Neural progenitor cell (in vitro differentiated cells): ENCODE data around the gene ADCY7. TPM values are rescaled to one million over a fixed set of nuclear protein-coding genes. Genes with fewer than 3 reads are reported as not detected.
A peak's percentile ranks its signal among the peaks of the same experiment; 100 is the strongest.
"Not testable (repeated sequence)": the region's sequence is repeated elsewhere in the genome, so short reads cannot be mapped to it uniquely, and the experiment has no call there.

ENCODE experiments used
- DNase-seq: peaks from one replicate; pipeline ENCODE4 v3.0.0-alpha.2; 2016; ENCODE audit warnings: low spot score
- H2AFZ ChIP-seq: fragments of 200-600 bp; sonication (generic); replicated peaks from 2 replicates; pipeline ENCODE4 v1.6.1; 2016; ENCODE audit warnings: antibody characterized with exemption
- H3F3A ChIP-seq: fragments of 200-600 bp; sonication (generic); 2 replicates; pipeline ENCODE4 v1.6.1; 2016; ENCODE audit warnings: antibody characterized with exemption, low read depth
- H3K27ac ChIP-seq: fragments of 200-600 bp; sonication (generic); 2 replicates; pipeline ENCODE4 v1.5.1; 2016; ENCODE audit warnings: mild to moderate bottlenecking
- H3K27me3 ChIP-seq: fragments of 200-600 bp; sonication (generic); 2 replicates; pipeline ENCODE4 v1.6.1; 2016; ENCODE audit warnings: mild to moderate bottlenecking, moderate library complexity
- H3K36me3 ChIP-seq: fragments of 200-600 bp; sonication (generic); 2 replicates; pipeline ENCODE4 v1.5.1; 2016
- H3K4me1 ChIP-seq: fragments of 200-600 bp; sonication (generic); 2 replicates; pipeline ENCODE4 v1.6.1; 2016; ENCODE audit warnings: mixed run types
- H3K4me2 ChIP-seq: fragments of 200-600 bp; sonication (generic); 2 replicates; pipeline ENCODE4 v1.6.1; 2016
- H3K4me3 ChIP-seq: fragments of 200-600 bp; sonication (generic); 2 replicates; pipeline ENCODE4 v1.5.1; 2016
- H3K79me2 ChIP-seq: fragments of 200-600 bp; sonication (generic); 2 replicates; pipeline ENCODE4 v1.6.1; 2016; ENCODE audit warnings: low read depth
- H3K9ac ChIP-seq: fragments of 200-600 bp; sonication (generic); 2 replicates; pipeline ENCODE4 v1.6.1; 2016
- H3K9me3 ChIP-seq: fragments of 200-600 bp; sonication (generic); 2 replicates; pipeline ENCODE4 v1.5.1; 2016; ENCODE audit warnings: low read depth
- H4K20me1 ChIP-seq: fragments of 200-600 bp; sonication (generic); 2 replicates; pipeline ENCODE4 v1.6.1; 2016; ENCODE audit warnings: low read depth
- H3K27ac Mint-ChIP-seq: 3 replicates; pipeline ENCODE4 v1.8.0; 2021; ENCODE audit warnings: mixed read lengths
- H3K27me3 Mint-ChIP-seq: 2 replicates; pipeline ENCODE4 v1.8.0; 2022; ENCODE audit warnings: low read depth, mild to moderate bottlenecking, inconsistent platforms, moderate library complexity, mixed read lengths; ENCODE audit not compliant: insufficient read depth
- H3K36me3 Mint-ChIP-seq: 3 replicates; pipeline ENCODE4 v1.8.0; 2021; ENCODE audit warnings: mixed read lengths
- H3K4me1 Mint-ChIP-seq: 3 replicates; pipeline ENCODE4 v1.8.0; 2021; ENCODE audit warnings: mixed read lengths
- H3K4me3 Mint-ChIP-seq: 3 replicates; pipeline ENCODE4 v1.8.0; 2021; ENCODE audit warnings: mild to moderate bottlenecking, moderate library complexity, mixed read lengths
- H3K9me3 Mint-ChIP-seq: 3 replicates; pipeline ENCODE4 v1.8.0; 2020; ENCODE audit warnings: mixed read lengths
- EZH2 ChIP-seq: fragments of 200-600 bp; sonication (generic); IDR thresholded peaks from 2 replicates; pipeline ENCODE4 v1.6.1; 2017; ENCODE audit warnings: antibody characterized with exemption, mild to moderate bottlenecking, moderate library complexity
- EZH2phosphoT487 ChIP-seq: fragments of 200-600 bp; sonication (generic); IDR thresholded peaks from 2 replicates; pipeline ENCODE4 v1.6.1; 2017; ENCODE audit warnings: antibody characterized with exemption
- total RNA-seq: library from RNA; depleted of rRNA; stranded (reverse); fragments of >200 nt; gene quantifications from 2 replicates; pipeline ENCODE4 v1.2.3, GENCODE V29; 2015; ENCODE audit warnings: low replicate concordance
- TF ChIP-seq, protein P1 (sequence below): fragments of 200-600 bp; sonication (generic); IDR thresholded peaks from 2 replicates; pipeline ENCODE4 v1.5.1; 2017; ENCODE audit warnings: antibody characterized with exemption, mild to moderate bottlenecking

Gene ADCY7
- total RNA-seq, 1 donor from 2014 or later: 2.5 TPM

DNA sequence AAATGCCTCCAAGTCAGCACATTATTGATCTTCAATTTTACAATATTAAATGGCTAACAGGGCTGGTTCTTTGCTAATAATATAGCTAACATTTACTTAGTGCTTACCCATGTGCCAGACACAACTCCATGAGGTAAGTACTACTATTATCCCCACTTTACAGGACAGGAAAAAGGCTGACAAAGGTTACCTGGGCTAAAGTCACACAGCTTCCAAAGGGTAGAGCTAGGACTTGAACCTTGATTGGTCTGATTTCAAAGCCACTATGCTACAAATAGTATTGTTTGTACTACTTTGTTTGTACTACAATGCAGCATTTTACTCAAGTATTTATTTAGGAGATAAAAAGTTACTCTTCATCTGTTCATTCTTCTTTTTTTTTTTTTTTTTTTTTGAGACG lies 70.5 kb downstream of the ADCY7 start:
- no peaks in the 10 kb centered on the region for H3K27me3 Mint-ChIP-seq
- H3K27ac Mint-ChIP-seq: no peak overlapping the region
- Histone ChIP-seq H3K4me2 (no peak overlapping the region), H3K4me1 (no peaks in the 10 kb centered on the region), H3K4me3 (no peak overlapping the region), H3K27me3 (no peaks in the 10 kb centered on the region), H3K79me2 (peaks cover 10% of the 10 kb centered on the region), H4K20me1 (no peaks in the 10 kb centered on the region), H3K9ac (no peak overlapping the region), H3F3A (no peaks in the 10 kb centered on the region), H3K36me3 (peaks cover 29% of the 10 kb centered on the region), H3K9me3 (no peaks in the 10 kb centered on the region), H3K27ac (no peak overlapping the region), H2AFZ (no peak overlapping the region)
- no peak overlapping the region for H3K4me3 Mint-ChIP-seq
- no peak for DNase-seq
- TF ChIP-seq, protein P1, sequence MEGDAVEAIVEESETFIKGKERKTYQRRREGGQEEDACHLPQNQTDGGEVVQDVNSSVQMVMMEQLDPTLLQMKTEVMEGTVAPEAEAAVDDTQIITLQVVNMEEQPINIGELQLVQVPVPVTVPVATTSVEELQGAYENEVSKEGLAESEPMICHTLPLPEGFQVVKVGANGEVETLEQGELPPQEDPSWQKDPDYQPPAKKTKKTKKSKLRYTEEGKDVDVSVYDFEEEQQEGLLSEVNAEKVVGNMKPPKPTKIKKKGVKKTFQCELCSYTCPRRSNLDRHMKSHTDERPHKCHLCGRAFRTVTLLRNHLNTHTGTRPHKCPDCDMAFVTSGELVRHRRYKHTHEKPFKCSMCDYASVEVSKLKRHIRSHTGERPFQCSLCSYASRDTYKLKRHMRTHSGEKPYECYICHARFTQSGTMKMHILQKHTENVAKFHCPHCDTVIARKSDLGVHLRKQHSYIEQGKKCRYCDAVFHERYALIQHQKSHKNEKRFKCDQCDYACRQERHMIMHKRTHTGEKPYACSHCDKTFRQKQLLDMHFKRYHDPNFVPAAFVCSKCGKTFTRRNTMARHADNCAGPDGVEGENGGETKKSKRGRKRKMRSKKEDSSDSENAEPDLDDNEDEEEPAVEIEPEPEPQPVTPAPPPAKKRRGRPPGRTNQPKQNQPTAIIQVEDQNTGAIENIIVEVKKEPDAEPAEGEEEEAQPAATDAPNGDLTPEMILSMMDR: no peak
- TF ChIP-seq EZH2phosphoT487: no peak
- no peak for TF ChIP-seq EZH2
- H3K4me1 Mint-ChIP-seq: no peaks in the 10 kb centered on the region
- no peaks in the 10 kb centered on the region for H3K9me3 Mint-ChIP-seq
- H3K36me3 Mint-ChIP-seq: peaks cover 31% of the 10 kb centered on the region

DNA sequence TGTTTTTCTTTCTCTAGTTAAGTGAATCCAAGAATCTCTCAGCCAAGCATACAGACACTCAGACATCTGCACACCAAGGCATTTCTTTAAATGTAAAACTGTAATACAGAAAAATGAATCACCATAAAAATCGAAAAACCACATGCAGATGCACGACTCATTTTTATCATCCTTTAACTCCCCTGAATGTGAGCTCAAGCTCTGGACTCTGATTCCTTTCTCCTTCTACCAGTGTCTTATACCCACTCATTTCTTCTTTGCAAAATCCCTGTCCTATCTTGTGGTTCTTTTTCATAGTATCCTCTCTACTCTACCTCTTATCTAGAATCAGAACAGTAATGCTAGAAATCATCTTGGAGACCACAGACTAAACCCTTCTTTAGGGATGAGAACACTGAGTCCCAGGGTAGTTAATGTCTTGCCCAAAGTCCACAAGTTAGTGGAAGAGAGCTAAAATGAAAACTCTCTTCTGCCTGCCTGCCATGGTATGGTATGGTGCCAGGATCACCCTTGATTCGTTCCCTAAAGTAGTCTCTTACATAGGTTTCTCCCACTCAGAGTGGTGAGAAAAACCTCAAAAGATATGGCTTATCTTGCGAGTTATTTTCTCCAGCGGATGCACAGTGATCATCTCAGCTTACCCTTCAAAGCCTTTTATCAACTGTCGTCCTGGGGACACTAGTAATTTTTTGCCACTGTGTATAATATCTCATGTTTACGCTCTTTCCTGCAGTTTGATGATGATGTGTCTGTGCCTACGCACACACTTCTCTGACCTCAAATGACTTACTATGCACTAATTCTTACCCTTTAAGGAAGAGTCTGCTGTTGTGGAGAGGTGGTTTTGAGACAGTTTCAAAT lies 72.2 kb downstream of the ADCY7 start:
- no peak overlapping the region for H3K4me2 ChIP-seq

DNA sequence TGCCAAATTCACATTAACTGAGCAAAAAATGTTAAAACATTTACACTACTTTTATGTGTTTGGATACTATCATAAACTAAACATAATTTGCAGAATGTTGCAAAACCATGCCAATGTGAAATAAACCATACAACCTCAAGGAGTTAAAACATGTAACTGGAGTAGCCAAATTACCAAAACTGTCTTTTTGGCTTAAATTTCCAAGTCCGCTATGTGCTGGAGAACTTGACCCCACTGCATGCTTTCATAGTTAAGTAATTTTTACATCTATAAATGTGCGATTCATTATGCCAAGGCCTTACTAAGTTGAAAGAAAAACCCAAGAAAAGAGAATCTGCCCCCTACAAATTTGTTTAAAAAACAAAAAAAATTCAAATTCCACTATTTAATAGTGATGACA lies 74.2 kb downstream of the ADCY7 start:
- H2AFZ ChIP-seq: no peak overlapping the region
- H3K36me3 Mint-ChIP-seq: peaks cover 32% of the 10 kb centered on the region
- H3K4me1 ChIP-seq: peaks cover 6% of the 10 kb centered on the region
- no peaks in the 10 kb centered on the region for H4K20me1 ChIP-seq
- H3K4me3 ChIP-seq: no peak overlapping the region
- H3K36me3 ChIP-seq: peaks cover 18% of the 10 kb centered on the region
- no peaks in the 10 kb centered on the region for H3K9me3 Mint-ChIP-seq
- no peaks in the 10 kb centered on the region for H3K79me2 ChIP-seq
- no peaks in the 10 kb centered on the region for H3K27me3 ChIP-seq
- no peaks in the 10 kb centered on the region for H3F3A ChIP-seq
- no peaks in the 10 kb centered on the region for H3K9me3 ChIP-seq
- no peak for DNase-seq
- H3K9ac ChIP-seq: no peak overlapping the region
- H3K27ac Mint-ChIP-seq: no peak overlapping the region
- H3K4me1 Mint-ChIP-seq: no peaks in the 10 kb centered on the region
- H3K27ac ChIP-seq: no peak overlapping the region
- no peaks in the 10 kb centered on the region for H3K27me3 Mint-ChIP-seq
- no peak overlapping the region for H3K4me3 Mint-ChIP-seq
- no peak overlapping the region for H3K4me2 ChIP-seq
- TF ChIP-seq EZH2: no peak
- no peak for TF ChIP-seq EZH2phosphoT487
- TF ChIP-seq, protein P1: no peak

More for the DNA sequence above, 72.2 kb downstream of the ADCY7 start:
- Mint-ChIP-seq H3K4me1 (no peaks in the 10 kb centered on the region), H3K4me3 (no peak overlapping the region), H3K27me3 (no peaks in the 10 kb centered on the region), H3K27ac (no peak overlapping the region), H3K36me3 (peaks cover 28% of the 10 kb centered on the region), H3K9me3 (no peaks in the 10 kb centered on the region)
- TF ChIP-seq, protein P1: no peak
- no peak for TF ChIP-seq EZH2
- no peak for TF ChIP-seq EZH2phosphoT487
- Histone ChIP-seq H3K27me3 (no peaks in the 10 kb centered on the region), H3K9me3 (no peaks in the 10 kb centered on the region), H3K4me3 (no peak overlapping the region), H4K20me1 (no peaks in the 10 kb centered on the region), H2AFZ (no peak overlapping the region), H3K9ac (no peak overlapping the region), H3F3A (no peaks in the 10 kb centered on the region), H3K79me2 (no peaks in the 10 kb centered on the region), H3K36me3 (peaks cover 22% of the 10 kb centered on the region), H3K4me1 (peaks cover 6% of the 10 kb centered on the region), H3K27ac (no peak overlapping the region)
- no peak for DNase-seq

DNA sequence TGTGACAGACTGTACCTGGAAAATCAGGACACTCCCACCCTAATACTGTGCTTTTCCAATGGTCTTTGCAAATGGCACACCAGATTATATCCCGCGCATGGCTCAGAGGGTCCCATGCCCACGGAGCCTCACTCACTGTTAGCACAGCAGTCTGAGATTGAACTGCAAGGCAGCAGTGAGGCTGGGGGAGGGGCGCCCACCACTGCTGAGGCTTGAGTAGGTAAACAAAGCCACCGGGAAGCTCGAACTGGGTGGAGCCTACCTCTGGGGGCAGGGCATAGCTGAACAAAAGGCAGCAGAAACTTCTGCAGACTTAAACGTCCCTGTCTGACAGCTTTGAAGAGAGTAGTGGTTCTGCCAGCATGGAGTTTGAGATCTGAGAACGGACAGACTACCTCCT lies 77.2 kb downstream of the ADCY7 start:
- not testable (repeated sequence) for H3K27ac Mint-ChIP-seq, H2AFZ ChIP-seq, H3K9ac ChIP-seq, H3K9me3 ChIP-seq, H3K4me3 Mint-ChIP-seq, H4K20me1 ChIP-seq, H3K27ac ChIP-seq, H3K4me3 ChIP-seq, H3K27me3 Mint-ChIP-seq, H3K79me2 ChIP-seq, H3K9me3 Mint-ChIP-seq, H3K27me3 ChIP-seq, H3F3A ChIP-seq, H3K4me1 Mint-ChIP-seq, H3K4me1 ChIP-seq, H3K4me2 ChIP-seq
- peaks cover 18% of the 10 kb centered on the region for H3K36me3 ChIP-seq
- H3K36me3 Mint-ChIP-seq: peaks cover 47% of the 10 kb centered on the region
- peak; percentile 46 for DNase-seq

DNA sequence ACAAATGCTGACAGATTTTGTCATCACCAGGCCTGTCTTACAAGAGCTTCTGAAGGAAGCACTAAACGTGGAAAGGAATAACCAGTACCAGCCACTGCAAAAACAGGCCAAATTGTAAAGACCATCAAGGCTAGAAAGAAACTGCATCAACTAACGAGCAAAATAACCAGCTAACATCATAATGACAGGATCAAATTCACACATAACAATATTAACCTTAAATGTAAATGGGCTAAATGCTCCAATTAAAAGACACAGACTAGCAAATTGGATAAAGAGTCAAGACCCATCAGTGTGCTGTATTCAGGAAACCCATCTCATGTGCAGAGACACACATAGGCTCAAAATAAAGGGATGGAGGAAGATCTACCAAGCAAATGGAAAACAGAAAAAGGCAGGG lies 78.9 kb downstream of the ADCY7 start:
- not testable (repeated sequence) for H3K27ac Mint-ChIP-seq, H3K9me3 Mint-ChIP-seq, H3K4me1 Mint-ChIP-seq, H3K27ac ChIP-seq, H3F3A ChIP-seq, H2AFZ ChIP-seq, H4K20me1 ChIP-seq, H3K9me3 ChIP-seq, H3K27me3 Mint-ChIP-seq, H3K4me3 Mint-ChIP-seq, H3K4me2 ChIP-seq, H3K9ac ChIP-seq, H3K27me3 ChIP-seq, H3K4me3 ChIP-seq, DNase-seq, H3K4me1 ChIP-seq
- peaks cover 58% of the 10 kb centered on the region for H3K36me3 Mint-ChIP-seq
- peaks cover 11% of the 10 kb centered on the region for H3K79me2 ChIP-seq
- H3K36me3 ChIP-seq: peaks cover 23% of the 10 kb centered on the region
